Endothelial cell of hepatic sinusoid (primary cell): ENCODE data around the gene ZNF469.

ENCODE experiments used
- in situ Hi-C: cut with HindIII; loops from 2 replicates; pipeline ENCODE4 v1.10.0; 2017; ENCODE audit warnings: low sequenced_read_pairs

ZNF469 gene

GRCh38 chr16:88387941-88388627 lies 5.3 kb downstream of the ZNF469 start:
- in situ Hi-C loops: no loop called here

- in situ Hi-C loops: no loop called here
These were observed 6.4 kb downstream of the ZNF469 start for GRCh38 chr16:88389191-88389590.

GRCh38 chr16:88389621-88390160 lies 6.9 kb downstream of the ZNF469 start:
- in situ Hi-C loops: no loop called here

- in situ Hi-C loops: no loop called here
These were observed 7.5 kb downstream of the ZNF469 start for GRCh38 chr16:88390265-88390664.

- in situ Hi-C loops: no loop called here
These were observed 8.0 kb downstream of the ZNF469 start for GRCh38 chr16:88390735-88391134.

- in situ Hi-C loops: no loop called here
These were observed 8.5 kb downstream of the ZNF469 start for GRCh38 chr16:88391144-88391850.

GRCh38 chr16:88392111-88392510 lies 9.4 kb downstream of the ZNF469 start:
- in situ Hi-C loops: no loop called here

- in situ Hi-C loops: no loop called here
These were observed 9.9 kb downstream of the ZNF469 start for GRCh38 chr16:88392616-88393015.

GRCh38 chr16:88393034-88393433 lies 10.3 kb downstream of the ZNF469 start:
- in situ Hi-C loops: no loop called here

- in situ Hi-C loops: no loop called here
These were observed 10.8 kb downstream of the ZNF469 start for GRCh38 chr16:88393571-88393970.

GRCh38 chr16:88394426-88394825 lies 11.7 kb downstream of the ZNF469 start:
- in situ Hi-C loops: no loop called here

GRCh38 chr16:88395669-88396584 lies 13.2 kb downstream of the ZNF469 start:
- in situ Hi-C loops: no loop called here

GRCh38 chr16:88398170-88398873 lies 15.6 kb downstream of the ZNF469 start:
- in situ Hi-C loops: no loop called here

GRCh38 chr16:88398874-88399178 lies 16.1 kb downstream of the ZNF469 start:
- in situ Hi-C loops: no loop called here

- in situ Hi-C loops: no loop called here
These were observed 17.4 kb downstream of the ZNF469 start for GRCh38 chr16:88400186-88400585.

- in situ Hi-C loops: no loop called here
These were observed 19.0 kb downstream of the ZNF469 start for GRCh38 chr16:88401604-88402246.

- in situ Hi-C loops: no loop called here
These were observed 19.9 kb downstream of the ZNF469 start for GRCh38 chr16:88402551-88403240.

GRCh38 chr16:88403794-88404581 lies 21.2 kb downstream of the ZNF469 start:
- in situ Hi-C loops: no loop called here

GRCh38 chr16:88404769-88405168 lies 22.0 kb downstream of the ZNF469 start:
- in situ Hi-C loops: loop anchor here (5.0 kb wide), 1 partner anchor 107 kb away; no protein-coding TSS in a partner anchor
